GM18498 (cell line): ENCODE data around the gene SP100.

Source experiments
- ATAC-seq: cut with Tn5 transposase; IDR thresholded peaks from one replicate; pipeline ENCODE4 v1.9.1; 2021; ENCODE audit warnings: mild to moderate bottlenecking, moderate library complexity; ENCODE audit not compliant: unreplicated experiment

SP100 gene

GRCh38 chr2:230592775-230593174, 176.8 kb downstream of the SP100 start:
- ATAC-seq = no peak
